Ectodermal cell (in vitro differentiated cells): Measurements from ENCODE around the gene TMEM107.

ENCODE experiments used
- H3K27ac ChIP-seq: 2 replicates; pipeline ENCODE4 v1.7.0; 2013; ENCODE audit warnings: mild to moderate bottlenecking, low read depth, low read length; ENCODE audit not compliant: insufficient read depth, poor library complexity, severe bottlenecking
- H3K27me3 ChIP-seq: 2 replicates; pipeline ENCODE4 v1.7.0; 2013; ENCODE audit warnings: mild to moderate bottlenecking, low read length; ENCODE audit not compliant: insufficient read depth, control insufficient read depth, poor library complexity, severe bottlenecking
- H3K36me3 ChIP-seq: one replicate; pipeline ENCODE4 v1.7.0; 2013; ENCODE audit warnings: low read length; ENCODE audit not compliant: control insufficient read depth, insufficient read depth
- H3K4me1 ChIP-seq: one replicate; pipeline ENCODE4 v1.7.0; 2013; ENCODE audit warnings: low read length; ENCODE audit not compliant: control insufficient read depth, insufficient read depth
- H3K4me3 ChIP-seq: 2 replicates; pipeline ENCODE4 v1.7.0; 2013; ENCODE audit warnings: low read depth, low read length, control low read depth; ENCODE audit not compliant: insufficient read depth
- H3K9me3 ChIP-seq: 2 replicates; pipeline ENCODE4 v1.7.0; 2013; ENCODE audit warnings: mild to moderate bottlenecking, low read length, moderate library complexity; ENCODE audit not compliant: control insufficient read depth
- WGBS, 2 experiments: methylation state at CpG; one replicate each; pipeline ENCODE4 v1.1.7; 2013; ENCODE audit warnings: missing lambda C conversion rate in 2 of 2; 5-methylcytosine and 5-hydroxymethylcytosine counted together

TMEM107 gene

GRCh38 chr17:8148560-8148959 is 27.6 kb downstream of the TMEM107 start:
- Histone ChIP-seq H3K4me3 (no peak overlapping the region), H3K36me3 (peaks cover 37% of the 10 kb centered on the region), H3K4me1 (peaks cover 11% of the 10 kb centered on the region), H3K27ac (no peak overlapping the region), H3K27me3 (no peaks in the 10 kb centered on the region), H3K9me3 (no peaks in the 10 kb centered on the region)
- 90 to 95% methylated on average over 13 of the region's 13 CpGs for WGBS, 2 experiments

- no peaks in the 10 kb centered on the region for H3K9me3 ChIP-seq
- H3K36me3 ChIP-seq = peaks cover 37% of the 10 kb centered on the region
- 91 to 93% methylated on average over 13 of the region's 13 CpGs for WGBS, 2 experiments
- peaks cover 6% of the 10 kb centered on the region for H3K4me1 ChIP-seq
- H3K27me3 ChIP-seq = no peaks in the 10 kb centered on the region
- no peak overlapping the region for H3K27ac ChIP-seq
- no peak overlapping the region for H3K4me3 ChIP-seq
Measured at GRCh38 chr17:8147805-8148404, 28.3 kb downstream of the TMEM107 start.

GRCh38 chr17:8147141-8147804 is 28.9 kb downstream of the TMEM107 start:
- no peaks in the 10 kb centered on the region for H3K27me3 ChIP-seq
- H3K4me3 ChIP-seq = no peak overlapping the region
- no peaks in the 10 kb centered on the region for H3K9me3 ChIP-seq
- no peaks in the 10 kb centered on the region for H3K4me1 ChIP-seq
- no peak overlapping the region for H3K27ac ChIP-seq
- peaks cover 37% of the 10 kb centered on the region for H3K36me3 ChIP-seq
- WGBS, 2 experiments = 90 to 95% methylated on average over 25 to 26 of the region's 26 CpGs

GRCh38 chr17:8146381-8147140 is 29.6 kb downstream of the TMEM107 start:
- Histone ChIP-seq H3K4me3 (no peak overlapping the region), H3K4me1 (no peaks in the 10 kb centered on the region), H3K27me3 (no peaks in the 10 kb centered on the region), H3K27ac (no peak overlapping the region), H3K36me3 (peaks cover 37% of the 10 kb centered on the region), H3K9me3 (no peaks in the 10 kb centered on the region)
- WGBS, 2 experiments = 94% methylated on average over 14 of the region's 14 CpGs

GRCh38 chr17:8145811-8146210 is 30.4 kb downstream of the TMEM107 start:
- H3K36me3 ChIP-seq = peaks cover 37% of the 10 kb centered on the region
- no peak overlapping the region for H3K4me3 ChIP-seq
- H3K4me1 ChIP-seq = no peaks in the 10 kb centered on the region
- no peaks in the 10 kb centered on the region for H3K9me3 ChIP-seq
- no peaks in the 10 kb centered on the region for H3K27me3 ChIP-seq
- H3K27ac ChIP-seq = no peak overlapping the region
- WGBS, 2 experiments = 94% methylated on average over 12 of the region's 12 CpGs

GRCh38 chr17:8144401-8145231 is 31.6 kb downstream of the TMEM107 start:
- no peaks in the 10 kb centered on the region for H3K27me3 ChIP-seq
- no peaks in the 10 kb centered on the region for H3K4me1 ChIP-seq
- peaks cover 34% of the 10 kb centered on the region for H3K36me3 ChIP-seq
- no peak overlapping the region for H3K4me3 ChIP-seq
- WGBS, 2 experiments = 93 to 95% methylated on average over 15 of the region's 15 CpGs
- H3K27ac ChIP-seq = no peak overlapping the region
- H3K9me3 ChIP-seq = no peaks in the 10 kb centered on the region

DNA sequence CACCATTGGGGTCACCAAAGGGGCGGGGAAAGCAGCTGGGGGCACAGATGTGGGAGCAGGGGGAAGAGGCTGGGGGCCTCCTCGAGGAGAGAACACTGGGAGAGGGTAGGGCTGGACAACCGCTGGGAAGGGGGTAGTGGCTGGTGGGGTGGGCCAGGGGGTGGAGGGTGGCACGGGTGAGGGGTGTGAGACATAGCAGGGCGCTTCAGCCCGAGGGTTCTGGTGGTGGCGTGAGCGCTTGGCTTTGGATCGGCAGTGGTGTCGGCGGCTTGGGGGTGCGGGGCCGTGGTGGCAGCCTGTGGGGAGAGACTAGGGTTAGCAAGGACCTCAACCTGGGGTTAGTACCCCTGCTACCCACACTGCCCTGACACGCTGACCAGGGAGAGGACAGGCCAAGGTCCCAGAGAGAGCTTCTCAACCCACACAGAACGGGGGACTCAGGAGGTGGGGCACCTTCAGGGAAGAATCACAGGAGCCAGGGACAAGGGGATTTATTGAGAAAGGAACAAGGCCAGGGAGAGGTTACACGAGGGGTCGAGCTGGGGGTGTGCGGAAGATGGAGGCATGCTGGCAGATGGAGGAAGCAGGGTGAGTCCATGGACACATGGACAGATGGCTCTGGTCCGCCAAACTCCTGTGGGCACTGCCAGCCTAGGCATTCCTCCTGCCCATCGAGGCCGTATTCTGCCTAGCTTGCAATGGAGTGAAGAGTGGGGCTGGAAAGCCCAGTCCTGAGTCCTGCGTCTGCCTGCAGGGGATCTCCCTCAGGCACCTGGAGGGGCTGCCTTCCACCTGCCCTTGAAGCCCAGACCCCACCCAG is 32.4 kb downstream of the TMEM107 start:
- Histone ChIP-seq H3K36me3 (peaks cover 28% of the 10 kb centered on the region), H3K4me1 (no peaks in the 10 kb centered on the region), H3K27me3 (no peaks in the 10 kb centered on the region), H3K9me3 (no peaks in the 10 kb centered on the region), H3K4me3 (no peak overlapping the region), H3K27ac (no peak overlapping the region)
- 93 to 96% methylated on average over 22 of the region's 22 CpGs for WGBS, 2 experiments

DNA sequence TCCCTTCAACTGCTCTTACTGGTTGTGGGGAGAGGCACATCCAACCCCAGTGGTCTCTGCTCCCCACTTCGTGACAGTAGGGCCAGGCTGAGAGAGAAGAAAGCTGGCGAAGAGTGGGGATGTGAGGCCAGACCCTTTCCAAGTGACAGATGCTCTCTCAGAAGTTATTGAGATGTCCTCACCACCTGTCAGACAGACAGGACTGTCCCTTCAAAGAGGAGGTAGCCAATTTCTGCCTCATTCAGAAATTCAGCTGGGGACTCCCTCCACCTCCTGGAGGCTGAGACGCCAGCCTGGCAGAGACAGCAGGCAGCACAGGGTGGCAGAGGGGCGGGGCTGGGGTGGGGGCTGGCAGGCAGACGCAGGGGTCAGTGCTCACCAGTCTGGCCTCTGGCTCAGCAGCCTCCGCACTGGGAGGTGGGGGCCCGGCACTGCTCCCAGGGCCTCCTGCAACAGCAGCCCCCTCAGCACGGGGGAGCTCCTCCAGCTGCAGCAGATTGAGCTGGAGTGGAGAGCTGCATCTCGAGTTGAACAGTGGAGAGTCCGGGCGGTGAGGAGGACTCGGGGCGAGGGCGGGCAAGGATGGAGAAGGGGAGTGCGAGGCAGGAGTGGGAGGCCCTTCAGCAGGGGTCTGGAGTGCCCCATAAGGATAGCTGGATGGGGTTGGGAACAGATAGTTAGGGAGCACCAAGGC is 33.1 kb downstream of the TMEM107 start:
- Histone ChIP-seq H3K27ac (no peak overlapping the region), H3K9me3 (no peaks in the 10 kb centered on the region), H3K4me3 (no peak overlapping the region), H3K36me3 (peaks cover 25% of the 10 kb centered on the region), H3K4me1 (no peaks in the 10 kb centered on the region), H3K27me3 (peaks cover 3% of the 10 kb centered on the region)
- WGBS, 2 experiments = 92 to 95% methylated on average over 14 of the region's 15 CpGs
